ENCODE results near the gene CDH6. TPM values are rescaled to one million over a fixed set of nuclear protein-coding genes. Genes with fewer than 3 reads are reported as not detected.

CDH6 gene
- total RNA-seq, 1 donor from 2014 or later, result 178 TPM

- TF ChIP-seq CTCF (IDR thresholded peaks at IDR 0.05; ENCODE audit: partially characterized antibody, unreplicated experiment), result no peak
Measured at GRCh38 chr5:31362529-31362900, 169.0 kb downstream of the CDH6 start.

DNA sequence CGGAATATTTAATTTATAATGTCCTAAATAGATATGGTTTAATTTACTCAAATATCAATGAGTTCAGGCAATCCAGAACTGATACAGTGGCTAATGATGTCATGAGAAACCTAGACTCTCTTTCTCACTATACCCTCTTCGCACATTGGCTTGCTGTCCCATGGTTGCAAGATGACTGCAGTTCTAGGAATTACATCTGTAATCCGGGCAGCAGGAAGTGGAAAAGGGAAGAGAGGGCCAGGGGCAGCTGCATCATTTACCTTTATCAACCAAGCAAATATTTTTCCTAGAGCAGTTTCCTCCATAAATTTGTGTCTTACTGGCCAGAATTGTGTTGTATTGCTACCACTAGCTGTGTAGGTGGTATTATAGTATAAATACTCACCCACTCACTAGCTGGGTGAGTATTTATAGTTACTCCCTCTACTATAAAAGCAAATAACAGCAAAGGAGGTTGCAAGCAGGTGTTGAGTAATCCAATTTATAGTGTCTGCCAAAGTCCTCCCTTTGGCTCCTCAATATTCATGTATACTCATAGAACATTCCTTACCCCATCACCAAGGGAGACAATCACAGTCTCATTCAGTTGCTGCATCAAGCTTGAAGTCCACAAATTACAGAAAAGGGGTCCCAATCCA is 169.6 kb downstream of the CDH6 start:
- TF ChIP-seq CTCF (IDR thresholded peaks at IDR 0.05; ENCODE audit: partially characterized antibody, unreplicated experiment), result no peak
- Mint-ChIP-seq H3K27me3 (ENCODE audit: unreplicated experiment) (no peaks in the 10 kb centered on the region), H3K9me3 (ENCODE audit: unreplicated experiment) (no peaks in the 10 kb centered on the region), H3K4me3 (ENCODE audit: unreplicated experiment) (no peak overlapping the region), H3K36me3 (ENCODE audit: unreplicated experiment) (no peaks in the 10 kb centered on the region), H3K27ac (ENCODE audit: unreplicated experiment) (no peak overlapping the region), H3K4me1 (ENCODE audit: low read depth, unreplicated experiment) (no peaks in the 10 kb centered on the region)
- no peak for DNase-seq

More at GRCh38 chr5:31362529-31362900, 169.0 kb downstream of the CDH6 start:
- Mint-ChIP-seq H3K27me3 (ENCODE audit: unreplicated experiment) (peaks cover 2% of the 10 kb centered on the region), H3K4me1 (ENCODE audit: low read depth, unreplicated experiment) (no peaks in the 10 kb centered on the region), H3K4me3 (ENCODE audit: unreplicated experiment) (no peak overlapping the region), H3K27ac (ENCODE audit: unreplicated experiment) (no peak overlapping the region), H3K36me3 (ENCODE audit: unreplicated experiment) (no peaks in the 10 kb centered on the region), H3K9me3 (ENCODE audit: unreplicated experiment) (no peaks in the 10 kb centered on the region)
- no peak for DNase-seq

DNA sequence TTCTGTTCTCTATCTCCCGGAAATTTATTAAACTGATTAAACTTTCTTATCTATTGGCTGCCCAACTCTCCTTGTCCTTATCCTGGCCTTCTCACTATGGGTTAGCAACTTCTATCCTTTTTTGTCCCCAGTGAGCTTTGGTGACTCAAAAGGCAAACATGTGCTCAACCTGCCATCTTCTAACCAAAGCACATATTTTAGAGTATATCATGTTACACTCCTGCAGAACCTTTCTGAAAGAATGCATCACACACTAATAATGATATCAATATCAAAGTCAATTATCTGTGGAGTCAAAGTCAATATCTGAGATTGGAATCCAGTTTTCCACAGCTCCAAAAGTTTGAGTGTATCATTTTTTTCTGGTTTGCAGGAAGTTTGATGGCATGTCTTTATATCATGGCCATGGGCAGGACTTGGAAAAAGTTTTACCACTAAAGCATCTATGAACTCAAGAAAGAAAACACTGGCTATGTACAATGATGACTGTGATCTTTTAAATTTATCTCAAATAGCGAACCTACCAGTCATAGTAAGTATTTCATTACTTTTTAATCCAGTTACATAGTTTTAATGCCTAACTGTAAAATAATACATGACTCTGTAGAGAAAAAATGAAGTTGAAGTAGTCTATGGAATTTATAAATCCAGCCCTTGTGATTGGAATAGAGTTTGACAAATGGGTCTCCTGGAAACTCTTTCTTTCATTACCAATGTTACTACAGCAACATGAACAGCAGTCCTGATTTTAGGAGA is 171.6 kb downstream of the CDH6 start:
- no peaks in the 10 kb centered on the region for H3K4me1 Mint-ChIP-seq (ENCODE audit: low read depth, unreplicated experiment)
- no peaks in the 10 kb centered on the region for H3K27me3 Mint-ChIP-seq (ENCODE audit: unreplicated experiment)
- H3K4me3 Mint-ChIP-seq (ENCODE audit: unreplicated experiment), result no peak overlapping the region
- H3K9me3 Mint-ChIP-seq (ENCODE audit: unreplicated experiment), result no peaks in the 10 kb centered on the region
- H3K36me3 Mint-ChIP-seq (ENCODE audit: unreplicated experiment), result no peaks in the 10 kb centered on the region
- no peak overlapping the region for H3K27ac Mint-ChIP-seq (ENCODE audit: unreplicated experiment)
- no peak for DNase-seq
- no peak for TF ChIP-seq CTCF (IDR thresholded peaks at IDR 0.05; ENCODE audit: partially characterized antibody, unreplicated experiment)

- H3K4me1 Mint-ChIP-seq (ENCODE audit: low read depth, unreplicated experiment), result no peaks in the 10 kb centered on the region
- no peak overlapping the region for H3K27ac Mint-ChIP-seq (ENCODE audit: unreplicated experiment)
- TF ChIP-seq CTCF (IDR thresholded peaks at IDR 0.05; ENCODE audit: partially characterized antibody, unreplicated experiment), result no peak
- no peaks in the 10 kb centered on the region for H3K36me3 Mint-ChIP-seq (ENCODE audit: unreplicated experiment)
- H3K9me3 Mint-ChIP-seq (ENCODE audit: unreplicated experiment), result no peaks in the 10 kb centered on the region
- no peak overlapping the region for H3K4me3 Mint-ChIP-seq (ENCODE audit: unreplicated experiment)
- H3K27me3 Mint-ChIP-seq (ENCODE audit: unreplicated experiment), result no peaks in the 10 kb centered on the region
- no peak for DNase-seq
Measured at GRCh38 chr5:31365776-31366175, 172.3 kb downstream of the CDH6 start.

GRCh38 chr5:31366941-31367340 is 173.5 kb downstream of the CDH6 start:
- Mint-ChIP-seq H3K4me3 (ENCODE audit: unreplicated experiment) (no peak overlapping the region), H3K9me3 (ENCODE audit: unreplicated experiment) (no peaks in the 10 kb centered on the region), H3K27me3 (ENCODE audit: unreplicated experiment) (no peaks in the 10 kb centered on the region), H3K27ac (ENCODE audit: unreplicated experiment) (no peak overlapping the region), H3K4me1 (ENCODE audit: low read depth, unreplicated experiment) (no peaks in the 10 kb centered on the region), H3K36me3 (ENCODE audit: unreplicated experiment) (no peaks in the 10 kb centered on the region)
- no peak for TF ChIP-seq CTCF (IDR thresholded peaks at IDR 0.05; ENCODE audit: partially characterized antibody, unreplicated experiment)
- no peak for DNase-seq
